ENCODE results near the gene PTPRG. TPM values are rescaled to one million over a fixed set of nuclear protein-coding genes. Genes with fewer than 3 reads are reported as not detected.

The PTPRG gene
- total and polyA plus RNA-seq, 2 experiments from 2014 or later = 24.4 to 131 TPM

DNA sequence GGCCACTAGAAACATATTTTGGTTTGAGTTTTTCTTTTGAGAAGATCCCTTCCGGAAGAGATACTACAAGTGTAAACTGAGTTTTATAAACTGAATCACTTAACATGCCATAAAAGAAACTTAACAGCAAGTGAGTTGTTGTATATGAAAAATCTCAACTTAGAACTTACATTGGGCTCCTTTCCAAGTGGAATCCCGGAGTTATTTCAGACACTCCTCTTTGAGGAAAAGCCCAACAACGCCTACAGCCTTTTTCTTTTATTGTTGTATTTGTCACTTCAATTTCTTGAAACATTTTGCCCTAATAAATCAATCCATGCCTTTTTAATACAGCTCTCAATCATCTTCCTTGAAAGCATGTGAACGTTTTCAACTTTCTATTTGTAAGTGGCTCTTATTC lies 674.6 kb downstream of the PTPRG start:
- H3K9me2 ChIP-seq (ENCODE audit: insufficient read depth) = no peaks in the 10 kb centered on the region
- no peaks in the 10 kb centered on the region; the same call in 1 of the 2 replicates for H3K4me1 ChIP-seq (ENCODE audit: insufficient read depth)
- H3K36me3 Mint-ChIP-seq (ENCODE audit: low read depth) = no peaks in the 10 kb centered on the region
- no peak overlapping the region for H3K4me3 ChIP-seq
- TF ChIP-seq, protein P1, sequence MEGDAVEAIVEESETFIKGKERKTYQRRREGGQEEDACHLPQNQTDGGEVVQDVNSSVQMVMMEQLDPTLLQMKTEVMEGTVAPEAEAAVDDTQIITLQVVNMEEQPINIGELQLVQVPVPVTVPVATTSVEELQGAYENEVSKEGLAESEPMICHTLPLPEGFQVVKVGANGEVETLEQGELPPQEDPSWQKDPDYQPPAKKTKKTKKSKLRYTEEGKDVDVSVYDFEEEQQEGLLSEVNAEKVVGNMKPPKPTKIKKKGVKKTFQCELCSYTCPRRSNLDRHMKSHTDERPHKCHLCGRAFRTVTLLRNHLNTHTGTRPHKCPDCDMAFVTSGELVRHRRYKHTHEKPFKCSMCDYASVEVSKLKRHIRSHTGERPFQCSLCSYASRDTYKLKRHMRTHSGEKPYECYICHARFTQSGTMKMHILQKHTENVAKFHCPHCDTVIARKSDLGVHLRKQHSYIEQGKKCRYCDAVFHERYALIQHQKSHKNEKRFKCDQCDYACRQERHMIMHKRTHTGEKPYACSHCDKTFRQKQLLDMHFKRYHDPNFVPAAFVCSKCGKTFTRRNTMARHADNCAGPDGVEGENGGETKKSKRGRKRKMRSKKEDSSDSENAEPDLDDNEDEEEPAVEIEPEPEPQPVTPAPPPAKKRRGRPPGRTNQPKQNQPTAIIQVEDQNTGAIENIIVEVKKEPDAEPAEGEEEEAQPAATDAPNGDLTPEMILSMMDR (conservative IDR thresholded peaks at IDR 0.05; ENCODE audit: low read depth in 2 of 2) = no peak
- TF ChIP-seq ZNF462 (CRISPR knock-in tag; IDR thresholded peaks at IDR 0.05) (no peak), ZNF331 (CRISPR knock-in tag; IDR thresholded peaks at IDR 0.05; ENCODE audit: low read depth) (no peak), JUNB (IDR thresholded peaks at IDR 0.05; ENCODE audit: unreplicated experiment) (no peak), STAT1 (IDR thresholded peaks at IDR 0.05; ENCODE audit: unreplicated experiment) (no peak), POLR2AphosphoS5 (IDR thresholded peaks at IDR 0.05; ENCODE audit: low read depth) (no peak), ETS1 (IDR thresholded peaks at IDR 0.05) (no peak), EZH2phosphoT487 (IDR thresholded peaks at IDR 0.05; ENCODE audit: unreplicated experiment) (no peak), EZH2 (IDR thresholded peaks at IDR 0.05; ENCODE audit: low read depth, unreplicated experiment) (no peak), ZNF114 (CRISPR knock-in tag; IDR thresholded peaks at IDR 0.05) (no peak), NANOG (IDR thresholded peaks at IDR 0.05; ENCODE audit: borderline replicate concordance) (no peak), CREB1 (CRISPR knock-in tag; IDR thresholded peaks at IDR 0.05; ENCODE audit: low read depth) (no peak)
- TF ChIP-seq, protein P2, sequence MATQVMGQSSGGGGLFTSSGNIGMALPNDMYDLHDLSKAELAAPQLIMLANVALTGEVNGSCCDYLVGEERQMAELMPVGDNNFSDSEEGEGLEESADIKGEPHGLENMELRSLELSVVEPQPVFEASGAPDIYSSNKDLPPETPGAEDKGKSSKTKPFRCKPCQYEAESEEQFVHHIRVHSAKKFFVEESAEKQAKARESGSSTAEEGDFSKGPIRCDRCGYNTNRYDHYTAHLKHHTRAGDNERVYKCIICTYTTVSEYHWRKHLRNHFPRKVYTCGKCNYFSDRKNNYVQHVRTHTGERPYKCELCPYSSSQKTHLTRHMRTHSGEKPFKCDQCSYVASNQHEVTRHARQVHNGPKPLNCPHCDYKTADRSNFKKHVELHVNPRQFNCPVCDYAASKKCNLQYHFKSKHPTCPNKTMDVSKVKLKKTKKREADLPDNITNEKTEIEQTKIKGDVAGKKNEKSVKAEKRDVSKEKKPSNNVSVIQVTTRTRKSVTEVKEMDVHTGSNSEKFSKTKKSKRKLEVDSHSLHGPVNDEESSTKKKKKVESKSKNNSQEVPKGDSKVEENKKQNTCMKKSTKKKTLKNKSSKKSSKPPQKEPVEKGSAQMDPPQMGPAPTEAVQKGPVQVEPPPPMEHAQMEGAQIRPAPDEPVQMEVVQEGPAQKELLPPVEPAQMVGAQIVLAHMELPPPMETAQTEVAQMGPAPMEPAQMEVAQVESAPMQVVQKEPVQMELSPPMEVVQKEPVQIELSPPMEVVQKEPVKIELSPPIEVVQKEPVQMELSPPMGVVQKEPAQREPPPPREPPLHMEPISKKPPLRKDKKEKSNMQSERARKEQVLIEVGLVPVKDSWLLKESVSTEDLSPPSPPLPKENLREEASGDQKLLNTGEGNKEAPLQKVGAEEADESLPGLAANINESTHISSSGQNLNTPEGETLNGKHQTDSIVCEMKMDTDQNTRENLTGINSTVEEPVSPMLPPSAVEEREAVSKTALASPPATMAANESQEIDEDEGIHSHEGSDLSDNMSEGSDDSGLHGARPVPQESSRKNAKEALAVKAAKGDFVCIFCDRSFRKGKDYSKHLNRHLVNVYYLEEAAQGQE (IDR thresholded peaks at IDR 0.05; ENCODE audit: unreplicated experiment) = no peak
- no peaks in the 10 kb centered on the region for H3K27me3 Mint-ChIP-seq (ENCODE audit: insufficient read depth, low read depth, poor library complexity)
- no peak overlapping the region for H3K4me2 ChIP-seq
- ATAC-seq = no peak
- DNase-seq (ENCODE audit: low spot score) = no peak
- peaks cover 12% of the 10 kb centered on the region; the same call in 1 of the 2 replicates for H4K20me1 ChIP-seq (replicated peaks; ENCODE audit: insufficient read depth)
- no peak overlapping the region for H3K27ac ChIP-seq (ENCODE audit: low read depth)
- no peak overlapping the region for H2AFZ ChIP-seq
- no peaks in the 10 kb centered on the region for H3K79me2 ChIP-seq (replicated peaks; ENCODE audit: insufficient read depth)
- H3K27ac Mint-ChIP-seq = no peak overlapping the region
- H3K4me3 Mint-ChIP-seq = no peak overlapping the region
- no peaks in the 10 kb centered on the region for H3K9me3 Mint-ChIP-seq
- no peaks in the 10 kb centered on the region for H3K27me3 ChIP-seq (ENCODE audit: insufficient read depth)
- H3K36me3 ChIP-seq (ENCODE audit: insufficient read depth) = no peaks in the 10 kb centered on the region
- H3K4me1 Mint-ChIP-seq = peaks cover 25% of the 10 kb centered on the region
- H3F3A ChIP-seq (replicated peaks; ENCODE audit: low read depth) = no peaks in the 10 kb centered on the region

Data from GM23338 (cell line).